H9 (cell line): ENCODE measurements around the gene KCNMA1. TPM values are rescaled to one million over a fixed set of nuclear protein-coding genes. Genes with fewer than 3 reads are reported as not detected.
A peak's percentile ranks its signal among the peaks of the same experiment; 100 is the strongest.

Experiments used
- DNase-seq: peaks from one replicate; pipeline ENCODE4 v3.0.0-alpha.2; 2017
- H2AFZ ChIP-seq: one replicate; pipeline ENCODE4 v1.6.1; 2013; ENCODE audit warnings: mild to moderate bottlenecking, low read length, control low read depth, moderate library complexity
- H2AK5ac ChIP-seq: 2 replicates; pipeline ENCODE4 v1.6.1; 2013; ENCODE audit warnings: low read length, control low read depth, mixed read lengths; ENCODE audit not compliant: insufficient read length
- H2BK120ac ChIP-seq: one replicate; pipeline ENCODE4 v1.6.1; 2013; ENCODE audit warnings: low read depth, mild to moderate bottlenecking, low read length, control low read depth, inconsistent platforms; ENCODE audit not compliant: poor library complexity, severe bottlenecking
- H2BK12ac ChIP-seq: 2 replicates; pipeline ENCODE4 v1.6.1; 2013; ENCODE audit warnings: low read length, control low read depth, mixed read lengths, low read depth; ENCODE audit not compliant: insufficient read length
- H2BK15ac ChIP-seq: 2 replicates; pipeline ENCODE4 v1.6.1; 2013; ENCODE audit warnings: low read depth, low read length, control low read depth
- H2BK20ac ChIP-seq: one replicate; pipeline ENCODE4 v1.6.1; 2013; ENCODE audit warnings: low read depth, mild to moderate bottlenecking, low read length, control low read depth, inconsistent platforms; ENCODE audit not compliant: poor library complexity, severe bottlenecking
- H2BK5ac ChIP-seq: 2 replicates; pipeline ENCODE4 v1.6.1; 2013; ENCODE audit warnings: low read length, control low read depth, mixed read lengths; ENCODE audit not compliant: insufficient read length
- H3K14ac ChIP-seq: 2 replicates; pipeline ENCODE4 v1.6.1; 2013; ENCODE audit warnings: low read length, control low read depth; ENCODE audit not compliant: insufficient read depth
- H3K18ac ChIP-seq: 2 replicates; pipeline ENCODE4 v1.6.1; 2013; ENCODE audit warnings: low read depth, mild to moderate bottlenecking, mixed read lengths, low read length, control low read depth; ENCODE audit not compliant: insufficient read length
- H3K23ac ChIP-seq: 2 replicates; pipeline ENCODE4 v1.6.1; 2013; ENCODE audit warnings: low read length, control low read depth, mixed read lengths, low read depth; ENCODE audit not compliant: insufficient read length
- H3K23me2 ChIP-seq: 2 replicates; pipeline ENCODE4 v1.6.1; 2013; ENCODE audit warnings: low read depth, mild to moderate bottlenecking, mixed read lengths, low read length, control low read depth; ENCODE audit not compliant: insufficient read length, poor library complexity, severe bottlenecking
- H3K27ac ChIP-seq: 2 replicates; pipeline ENCODE4 v1.5.1; 2013; ENCODE audit warnings: low read length, control low read depth, mixed read lengths, low read depth; ENCODE audit not compliant: insufficient read length
- H3K27me3 ChIP-seq: 2 replicates; pipeline ENCODE4 v1.6.1; 2013; ENCODE audit warnings: low read length, control low read depth, inconsistent platforms; ENCODE audit not compliant: insufficient read depth
- H3K4ac ChIP-seq: 2 replicates; pipeline ENCODE4 v1.6.1; 2013; ENCODE audit warnings: low read depth, mild to moderate bottlenecking, control low read depth, inconsistent platforms, low read length, moderate library complexity
- H3K4me1 ChIP-seq: 2 replicates; pipeline ENCODE4 v1.6.1; 2013; ENCODE audit warnings: low read length, control low read depth, inconsistent platforms; ENCODE audit not compliant: insufficient read depth
- H3K4me2 ChIP-seq: 2 replicates; pipeline ENCODE4 v1.6.1; 2013; ENCODE audit warnings: low read length, control low read depth, mixed read lengths; ENCODE audit not compliant: insufficient read length, insufficient read depth
- H3K56ac ChIP-seq: 2 replicates; pipeline ENCODE4 v1.6.1; 2013; ENCODE audit warnings: low read depth, mild to moderate bottlenecking, mixed read lengths, low read length, control low read depth; ENCODE audit not compliant: insufficient read length
- H3K79me1 ChIP-seq: 2 replicates; pipeline ENCODE4 v1.6.1; 2013; ENCODE audit warnings: low read depth, mild to moderate bottlenecking, moderate library complexity, low read length, control low read depth, inconsistent platforms; ENCODE audit not compliant: insufficient read depth, poor library complexity, severe bottlenecking
- H3K79me2 ChIP-seq: 2 replicates; pipeline ENCODE4 v1.6.1; 2013; ENCODE audit warnings: low read length, control low read depth, inconsistent platforms; ENCODE audit not compliant: insufficient read depth
- H3K9ac ChIP-seq: 2 replicates; pipeline ENCODE4 v1.6.1; 2013; ENCODE audit warnings: low read length, control low read depth, mixed read lengths; ENCODE audit not compliant: insufficient read length; ENCODE audit errors: extremely low read depth
- H3K9me3 ChIP-seq: one replicate; pipeline ENCODE4 v1.6.1; 2013; ENCODE audit warnings: low read depth, low read length, inconsistent platforms; ENCODE audit not compliant: control insufficient read depth
- H3T11ph ChIP-seq: one replicate; pipeline ENCODE4 v1.6.1; 2013; ENCODE audit warnings: mild to moderate bottlenecking, low read length, control low read depth, inconsistent platforms
- H4K20me1 ChIP-seq: one replicate; pipeline ENCODE4 v1.6.1; 2013; ENCODE audit not compliant: control insufficient read depth, insufficient read length, insufficient read depth
- H4K5ac ChIP-seq: 2 replicates; pipeline ENCODE4 v1.6.1; 2013; ENCODE audit warnings: low read depth, mild to moderate bottlenecking, mixed read lengths, low read length, control low read depth; ENCODE audit not compliant: insufficient read length
- H4K8ac ChIP-seq: replicated peaks from 2 replicates; pipeline ENCODE4 v1.6.1; 2013; ENCODE audit warnings: low read length, control low read depth, mixed read lengths, low read depth; ENCODE audit not compliant: insufficient read length
- H4K91ac ChIP-seq: 2 replicates; pipeline ENCODE4 v1.6.1; 2013; ENCODE audit warnings: low read depth, mild to moderate bottlenecking, moderate library complexity, mixed read lengths, low read length, control low read depth; ENCODE audit not compliant: insufficient read length
- H3K27ac Mint-ChIP-seq, 3 experiments: 2 replicates in 2 of 3; 3 replicates in 1 of 3; pipeline ENCODE4 v1.8.0; 2020 to 2021; ENCODE audit warnings: mixed read lengths in 3 of 3, mild to moderate bottlenecking in 1 of 3, moderate library complexity in 1 of 3
- H3K27me3 Mint-ChIP-seq: 2 replicates; pipeline ENCODE4 v1.8.0; 2021; ENCODE audit warnings: low read depth, mild to moderate bottlenecking, moderate library complexity, mixed read lengths
- H3K36me3 Mint-ChIP-seq, 3 experiments: 2 replicates in 2 of 3; 3 replicates in 1 of 3; pipeline ENCODE4 v1.8.0; 2020 to 2021; ENCODE audit warnings: low read depth in 3 of 3, mixed read lengths in 3 of 3; ENCODE audit not compliant: insufficient read depth in 1 of 3
- H3K4me1 Mint-ChIP-seq, 2 experiments: 2 replicates each; pipeline ENCODE4 v1.8.0; 2020; ENCODE audit warnings: mixed read lengths in 2 of 2
- H3K4me3 Mint-ChIP-seq, 2 experiments: 2 replicates in 1 of 2; 3 replicates in 1 of 2; pipeline ENCODE4 v1.8.0; 2020 to 2021; ENCODE audit warnings: mild to moderate bottlenecking in 2 of 2, mixed read lengths in 2 of 2, moderate library complexity in 1 of 2
- H3K9me3 Mint-ChIP-seq, 2 experiments: 2 replicates in 1 of 2; 3 replicates in 1 of 2; pipeline ENCODE4 v1.8.0; 2020; ENCODE audit warnings: mild to moderate bottlenecking in 2 of 2, mixed read lengths in 2 of 2, moderate library complexity in 1 of 2
- CTCF ChIP-seq: fragments of 200-600 bp; sonication (generic); conservative IDR thresholded peaks from 3 replicates; pipeline ENCODE4 v1.8.0; 2021; ENCODE audit warnings: antibody characterized with exemption, mild to moderate bottlenecking
- WGBS: extraction: QIAGEN DNeasy Blood & Tissue Kit; methylation state at CpG from one replicate; pipeline ENCODE4 v1.1.7; 2013; ENCODE audit warnings: missing lambda C conversion rate, low lambda C conversion rate, mixed read lengths; ENCODE audit not compliant: insufficient read length; ENCODE audit errors: extremely low coverage; 5-methylcytosine and 5-hydroxymethylcytosine counted together
- total RNA-seq: library from RNA; stranded (reverse); gene quantifications from 2 replicates; pipeline ENCODE4 v1.2.1, GENCODE V29; 2021

Gene KCNMA1
- total RNA-seq, 1 experiment from 2014 or later: 2.0 TPM

GRCh38 chr10:77028042-77028441 lies 609.6 kb downstream of the KCNMA1 start:
- H3K4me1 Mint-ChIP-seq: peaks cover under 1 to 3% of the 10 kb centered on the region in 2 experiments; a peak in 2 of 4 replicates
- H3K79me2 ChIP-seq: no peaks in the 10 kb centered on the region
- no peak overlapping the region for H4K8ac ChIP-seq
- H4K91ac ChIP-seq: no peak overlapping the region
- H3K4me2 ChIP-seq: no peak overlapping the region
- no peak overlapping the region; a peak in 1 of 7 replicates for H3K27ac Mint-ChIP-seq
- no peaks in the 10 kb centered on the region for H3K9me3 ChIP-seq
- no peak overlapping the region for H3K56ac ChIP-seq
- no peak overlapping the region for H2BK15ac ChIP-seq
- no peak overlapping the region for H2AFZ ChIP-seq
- H2AK5ac ChIP-seq: no peak overlapping the region
- H3K36me3 Mint-ChIP-seq: no peaks in the 10 kb centered on the region
- H2BK20ac ChIP-seq: no peak overlapping the region
- peaks cover 3% of the 10 kb centered on the region for H3K27me3 Mint-ChIP-seq
- H3K9ac ChIP-seq: no peak overlapping the region
- H4K5ac ChIP-seq: no peak overlapping the region
- no peaks in the 10 kb centered on the region for H3K23me2 ChIP-seq
- H3K18ac ChIP-seq: no peak overlapping the region
- no peak for TF ChIP-seq CTCF
- H3K4me1 ChIP-seq: no peaks in the 10 kb centered on the region
- peak overlapping the region; percentile 12; the same call in 1 of the 2 replicates for H3K14ac ChIP-seq
- no peak overlapping the region for H2BK12ac ChIP-seq
- no peak overlapping the region for H3K4me3 Mint-ChIP-seq
- no peak overlapping the region for H2BK120ac ChIP-seq
- WGBS: no CpG with 5 or more reads among the region's 6 CpGs
- no peaks in the 10 kb centered on the region for H3K27me3 ChIP-seq
- no peak overlapping the region for H3K23ac ChIP-seq
- no peaks in the 10 kb centered on the region for H3K79me1 ChIP-seq
- H2BK5ac ChIP-seq: no peak overlapping the region
- no peaks in the 10 kb centered on the region for H3K9me3 Mint-ChIP-seq
- DNase-seq: no peak
- H3K27ac ChIP-seq: no peak overlapping the region
- peaks cover 3% of the 10 kb centered on the region for H4K20me1 ChIP-seq
- no peak overlapping the region for H3T11ph ChIP-seq
- H3K4ac ChIP-seq: no peak overlapping the region
